K562 (cell line): ENCODE results near the gene HSF5. TPM values are rescaled to one million over a fixed set of nuclear protein-coding genes. Genes with fewer than 3 reads are reported as not detected.

ENCODE experiments used
- CBFA2T3 ChIP-seq: fragments of 450-650 bp; IDR thresholded peaks from 2 replicates; pipeline ENCODE4 v1.6.1; 2017
- NR4A1 ChIP-seq, 2 experiments: fragments of 250-450 bp in 1 of 2; fragments of 450-650 bp in 1 of 2; sonication (Bioruptor Pico) in 1 of 2; IDR thresholded peaks; 2 replicates each; pipeline versions ENCODE4 v1.4.0 to v1.6.1; 2016 to 2020; ENCODE audit warnings: mild to moderate bottlenecking in 2 of 2, missing compliant biosample characterization in 1 of 2, missing genetic modification characterization in 1 of 2, moderate library complexity in 1 of 2
- NRF1 ChIP-seq, 2 experiments: fragments of 450-650 bp; IDR thresholded peaks in 1 of 2; conservative IDR thresholded peaks in 1 of 2; 2 replicates each; pipeline ENCODE4 v1.6.1; 2014; ENCODE audit warnings: mild to moderate bottlenecking in 2 of 2
- POLR2AphosphoS5 ChIP-seq: IDR thresholded peaks from 2 replicates; pipeline ENCODE4 v1.6.1; 2011; ENCODE audit warnings: mild to moderate bottlenecking, low read depth, low read length, moderate library complexity; ENCODE audit not compliant: control insufficient read depth, insufficient read depth
- SAP30 ChIP-seq: fragments of 200-600 bp; sonication (generic); IDR thresholded peaks from 2 replicates; pipeline ENCODE4 v1.6.1; 2012; ENCODE audit warnings: borderline replicate concordance, low read depth, mild to moderate bottlenecking, moderate library complexity, low read length, control low read depth, inconsistent platforms; ENCODE audit not compliant: insufficient read depth, poor library complexity, severe bottlenecking
- SNIP1 ChIP-seq: fragments of 450-650 bp; IDR thresholded peaks from 2 replicates; pipeline ENCODE4 v1.7.1; 2017; ENCODE audit warnings: low read depth, mild to moderate bottlenecking
- STAT5B ChIP-seq: fragments of 250-450 bp; sonication (Bioruptor Pico); IDR thresholded peaks from 2 replicates; pipeline ENCODE4 v1.8.0; 2021; ENCODE audit warnings: mild to moderate bottlenecking, inconsistent platforms
- TGIF2 ChIP-seq: sonication (generic); formaldehyde crosslinking; IDR thresholded peaks from 2 replicates; pipeline ENCODE4 v1.8.1; 2022; ENCODE audit warnings: mild to moderate bottlenecking, missing genetic modification reagents, moderate library complexity
- ZNF507 ChIP-seq: conservative IDR thresholded peaks from 2 replicates; pipeline ENCODE4 v1.6.1; 2017; ENCODE audit warnings: missing genetic modification characterization, missing compliant biosample characterization
- polyA plus RNA-seq, 8 experiments: library from polyadenylated mRNA; depleted of rRNA in 4 of 8; stranded (reverse) in 5 of 8; unstranded in 3 of 8; fragments of >200 nt; fragmentation: Nextera tagmentation in 2 of 8; fragmentation: Illumina TruSeq in 1 of 8; extraction: Ambion mirVana in 2 of 8; extraction: Trizol in 1 of 8; gene quantifications; 2 replicates each; pipeline versions ENCODE4 v1.2.1 to v1.2.3, GENCODE V29; 2011 to 2014; ENCODE audit warnings: inconsistent platforms in 1 of 8, missing spikeins in 1 of 8
- total RNA-seq, 7 experiments: library from RNA; depleted of rRNA in 6 of 7; stranded (reverse); fragments of >200 nt in 6 of 7; fragmentation: Illumina TruSeq in 2 of 7; extraction: Trizol in 2 of 7; gene quantifications; 2 replicates each; pipeline versions ENCODE4 v1.2.1 to v1.2.3, GENCODE V29; 2011 to 2021; ENCODE audit warnings: low replicate concordance in 1 of 7
- TF ChIP-seq, protein P1 (sequence below): sonication (generic); formaldehyde crosslinking; IDR thresholded peaks from 2 replicates; pipeline ENCODE4 v1.8.0; 2023; ENCODE audit warnings: missing genetic modification reagents, mild to moderate bottlenecking, borderline replicate concordance
- TF ChIP-seq, protein P2 (sequence below): fragments of 450-650 bp; formaldehyde crosslinking; IDR thresholded peaks from 2 replicates; pipeline ENCODE4 v1.4.0; 2020; ENCODE audit warnings: mild to moderate bottlenecking
- TF ChIP-seq, protein P3 (sequence below): sonication (generic); formaldehyde crosslinking; IDR thresholded peaks from 2 replicates; pipeline ENCODE4 v1.8.0; 2022; ENCODE audit warnings: mild to moderate bottlenecking, low read depth, missing genetic modification reagents
- TF ChIP-seq, protein P4 (sequence below): fragments of 250-450 bp; sonication (Bioruptor Pico); IDR thresholded peaks from 2 replicates; pipeline ENCODE4 v1.4.0; 2020
- TF ChIP-seq, protein P5 (sequence below): fragments of 450-650 bp; IDR thresholded peaks from 2 replicates; pipeline ENCODE4 v1.6.1; 2018; ENCODE audit not compliant: partially characterized antibody

HSF5 gene
- total and polyA plus RNA-seq, 9 of the 15 experiments (the other 6 are each of a cell fraction or from before 2014, with no cell fraction given): 0.04 TPM; not detected in 8

DNA sequence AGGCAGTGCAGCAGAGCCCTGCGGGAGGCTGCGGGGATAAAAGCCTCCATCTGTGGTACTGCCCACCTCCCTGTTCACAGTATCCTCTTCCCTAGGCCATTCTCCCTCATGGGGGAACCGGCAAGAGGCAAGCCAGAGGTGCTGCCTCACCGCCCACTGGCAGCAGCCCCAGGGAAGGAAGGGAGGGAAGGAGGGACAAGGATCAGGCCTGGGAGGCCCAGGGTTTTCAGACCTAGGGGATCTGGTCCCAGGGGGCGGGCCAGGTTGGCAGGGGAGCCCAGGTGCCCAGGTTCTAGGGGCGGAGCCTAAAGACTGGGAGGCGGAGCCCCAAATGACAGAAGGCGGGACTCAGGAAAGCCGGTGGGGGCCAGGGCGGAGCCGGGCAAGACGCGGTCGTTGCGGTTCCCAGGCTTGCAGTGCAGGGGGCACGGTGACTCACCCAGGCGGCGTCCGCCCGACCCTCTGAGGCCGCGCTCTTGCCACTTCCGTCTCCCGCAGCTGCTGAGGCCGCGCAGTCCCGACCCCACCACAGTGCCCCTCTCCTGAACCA lies 29.2 kb upstream of the HSF5 start (continued):
- TF ChIP-seq, protein P1, sequence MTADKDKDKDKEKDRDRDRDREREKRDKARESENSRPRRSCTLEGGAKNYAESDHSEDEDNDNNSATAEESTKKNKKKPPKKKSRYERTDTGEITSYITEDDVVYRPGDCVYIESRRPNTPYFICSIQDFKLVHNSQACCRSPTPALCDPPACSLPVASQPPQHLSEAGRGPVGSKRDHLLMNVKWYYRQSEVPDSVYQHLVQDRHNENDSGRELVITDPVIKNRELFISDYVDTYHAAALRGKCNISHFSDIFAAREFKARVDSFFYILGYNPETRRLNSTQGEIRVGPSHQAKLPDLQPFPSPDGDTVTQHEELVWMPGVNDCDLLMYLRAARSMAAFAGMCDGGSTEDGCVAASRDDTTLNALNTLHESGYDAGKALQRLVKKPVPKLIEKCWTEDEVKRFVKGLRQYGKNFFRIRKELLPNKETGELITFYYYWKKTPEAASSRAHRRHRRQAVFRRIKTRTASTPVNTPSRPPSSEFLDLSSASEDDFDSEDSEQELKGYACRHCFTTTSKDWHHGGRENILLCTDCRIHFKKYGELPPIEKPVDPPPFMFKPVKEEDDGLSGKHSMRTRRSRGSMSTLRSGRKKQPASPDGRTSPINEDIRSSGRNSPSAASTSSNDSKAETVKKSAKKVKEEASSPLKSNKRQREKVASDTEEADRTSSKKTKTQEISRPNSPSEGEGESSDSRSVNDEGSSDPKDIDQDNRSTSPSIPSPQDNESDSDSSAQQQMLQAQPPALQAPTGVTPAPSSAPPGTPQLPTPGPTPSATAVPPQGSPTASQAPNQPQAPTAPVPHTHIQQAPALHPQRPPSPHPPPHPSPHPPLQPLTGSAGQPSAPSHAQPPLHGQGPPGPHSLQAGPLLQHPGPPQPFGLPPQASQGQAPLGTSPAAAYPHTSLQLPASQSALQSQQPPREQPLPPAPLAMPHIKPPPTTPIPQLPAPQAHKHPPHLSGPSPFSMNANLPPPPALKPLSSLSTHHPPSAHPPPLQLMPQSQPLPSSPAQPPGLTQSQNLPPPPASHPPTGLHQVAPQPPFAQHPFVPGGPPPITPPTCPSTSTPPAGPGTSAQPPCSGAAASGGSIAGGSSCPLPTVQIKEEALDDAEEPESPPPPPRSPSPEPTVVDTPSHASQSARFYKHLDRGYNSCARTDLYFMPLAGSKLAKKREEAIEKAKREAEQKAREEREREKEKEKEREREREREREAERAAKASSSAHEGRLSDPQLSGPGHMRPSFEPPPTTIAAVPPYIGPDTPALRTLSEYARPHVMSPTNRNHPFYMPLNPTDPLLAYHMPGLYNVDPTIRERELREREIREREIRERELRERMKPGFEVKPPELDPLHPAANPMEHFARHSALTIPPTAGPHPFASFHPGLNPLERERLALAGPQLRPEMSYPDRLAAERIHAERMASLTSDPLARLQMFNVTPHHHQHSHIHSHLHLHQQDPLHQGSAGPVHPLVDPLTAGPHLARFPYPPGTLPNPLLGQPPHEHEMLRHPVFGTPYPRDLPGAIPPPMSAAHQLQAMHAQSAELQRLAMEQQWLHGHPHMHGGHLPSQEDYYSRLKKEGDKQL: no peak
- TF ChIP-seq SAP30: peak; percentile 95
- TF ChIP-seq STAT5B: no peak
- TF ChIP-seq, protein P2, sequence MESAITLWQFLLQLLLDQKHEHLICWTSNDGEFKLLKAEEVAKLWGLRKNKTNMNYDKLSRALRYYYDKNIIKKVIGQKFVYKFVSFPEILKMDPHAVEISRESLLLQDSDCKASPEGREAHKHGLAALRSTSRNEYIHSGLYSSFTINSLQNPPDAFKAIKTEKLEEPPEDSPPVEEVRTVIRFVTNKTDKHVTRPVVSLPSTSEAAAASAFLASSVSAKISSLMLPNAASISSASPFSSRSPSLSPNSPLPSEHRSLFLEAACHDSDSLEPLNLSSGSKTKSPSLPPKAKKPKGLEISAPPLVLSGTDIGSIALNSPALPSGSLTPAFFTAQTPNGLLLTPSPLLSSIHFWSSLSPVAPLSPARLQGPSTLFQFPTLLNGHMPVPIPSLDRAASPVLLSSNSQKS (CRISPR knock-in tag): no peak
- TF ChIP-seq NR4A1 (CRISPR knock-in tag; IDR thresholded peaks at IDR 0.05): no peak
- TF ChIP-seq NR4A1 (tag; IDR thresholded peaks at IDR 0.05): no peak
- TF ChIP-seq, protein P3, sequence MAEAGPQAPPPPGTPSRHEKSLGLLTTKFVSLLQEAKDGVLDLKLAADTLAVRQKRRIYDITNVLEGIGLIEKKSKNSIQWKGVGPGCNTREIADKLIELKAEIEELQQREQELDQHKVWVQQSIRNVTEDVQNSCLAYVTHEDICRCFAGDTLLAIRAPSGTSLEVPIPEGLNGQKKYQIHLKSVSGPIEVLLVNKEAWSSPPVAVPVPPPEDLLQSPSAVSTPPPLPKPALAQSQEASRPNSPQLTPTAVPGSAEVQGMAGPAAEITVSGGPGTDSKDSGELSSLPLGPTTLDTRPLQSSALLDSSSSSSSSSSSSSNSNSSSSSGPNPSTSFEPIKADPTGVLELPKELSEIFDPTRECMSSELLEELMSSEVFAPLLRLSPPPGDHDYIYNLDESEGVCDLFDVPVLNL (CRISPR knock-in tag): no peak
- TF ChIP-seq POLR2AphosphoS5: no peak
- no peak for TF ChIP-seq ZNF507 (tag)
- TF ChIP-seq CBFA2T3: no peak
- TF ChIP-seq, protein P4, sequence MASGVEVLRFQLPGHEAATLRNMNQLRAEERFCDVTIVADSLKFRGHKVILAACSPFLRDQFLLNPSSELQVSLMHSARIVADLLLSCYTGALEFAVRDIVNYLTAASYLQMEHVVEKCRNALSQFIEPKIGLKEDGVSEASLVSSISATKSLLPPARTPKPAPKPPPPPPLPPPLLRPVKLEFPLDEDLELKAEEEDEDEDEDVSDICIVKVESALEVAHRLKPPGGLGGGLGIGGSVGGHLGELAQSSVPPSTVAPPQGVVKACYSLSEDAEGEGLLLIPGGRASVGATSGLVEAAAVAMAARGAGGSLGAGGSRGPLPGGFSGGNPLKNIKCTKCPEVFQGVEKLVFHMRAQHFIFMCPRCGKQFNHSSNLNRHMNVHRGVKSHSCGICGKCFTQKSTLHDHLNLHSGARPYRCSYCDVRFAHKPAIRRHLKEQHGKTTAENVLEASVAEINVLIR (CRISPR knock-in tag): no peak
- no peak for TF ChIP-seq NRF1 (conservative IDR thresholded peaks at IDR 0.05 in 1 of 2, IDR thresholded peaks at IDR 0.05 in 1 of 2)
- TF ChIP-seq, protein P5, sequence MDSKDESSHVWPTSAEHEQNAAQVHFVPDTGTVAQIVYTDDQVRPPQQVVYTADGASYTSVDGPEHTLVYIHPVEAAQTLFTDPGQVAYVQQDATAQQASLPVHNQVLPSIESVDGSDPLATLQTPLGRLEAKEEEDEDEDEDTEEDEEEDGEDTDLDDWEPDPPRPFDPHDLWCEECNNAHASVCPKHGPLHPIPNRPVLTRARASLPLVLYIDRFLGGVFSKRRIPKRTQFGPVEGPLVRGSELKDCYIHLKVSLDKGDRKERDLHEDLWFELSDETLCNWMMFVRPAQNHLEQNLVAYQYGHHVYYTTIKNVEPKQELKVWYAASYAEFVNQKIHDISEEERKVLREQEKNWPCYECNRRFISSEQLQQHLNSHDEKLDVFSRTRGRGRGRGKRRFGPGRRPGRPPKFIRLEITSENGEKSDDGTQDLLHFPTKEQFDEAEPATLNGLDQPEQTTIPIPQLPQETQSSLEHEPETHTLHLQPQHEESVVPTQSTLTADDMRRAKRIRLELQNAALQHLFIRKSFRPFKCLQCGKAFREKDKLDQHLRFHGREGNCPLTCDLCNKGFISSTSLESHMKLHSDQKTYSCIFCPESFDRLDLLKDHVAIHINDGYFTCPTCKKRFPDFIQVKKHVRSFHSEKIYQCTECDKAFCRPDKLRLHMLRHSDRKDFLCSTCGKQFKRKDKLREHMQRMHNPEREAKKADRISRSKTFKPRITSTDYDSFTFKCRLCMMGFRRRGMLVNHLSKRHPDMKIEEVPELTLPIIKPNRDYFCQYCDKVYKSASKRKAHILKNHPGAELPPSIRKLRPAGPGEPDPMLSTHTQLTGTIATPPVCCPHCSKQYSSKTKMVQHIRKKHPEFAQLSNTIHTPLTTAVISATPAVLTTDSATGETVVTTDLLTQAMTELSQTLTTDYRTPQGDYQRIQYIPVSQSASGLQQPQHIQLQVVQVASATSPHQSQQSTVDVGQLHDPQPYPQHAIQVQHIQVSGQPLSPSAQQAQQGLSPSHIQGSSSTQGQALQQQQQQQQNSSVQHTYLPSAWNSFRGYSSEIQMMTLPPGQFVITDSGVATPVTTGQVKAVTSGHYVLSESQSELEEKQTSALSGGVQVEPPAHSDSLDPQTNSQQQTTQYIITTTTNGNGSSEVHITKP: no peak
- no peak for TF ChIP-seq SNIP1
- TF ChIP-seq TGIF2 (CRISPR knock-in tag): no peak
